Stimulated activated CD4-positive, alpha-beta T cell treated with anti-CD3 and anti-CD28 coated beads, Interleukin-15, amount 100 ng/mL, for 48 hours (primary cell): ENCODE data around the gene AKT1.

Experiments used
- DNase-seq, 2 donors: peaks; one replicate each; pipeline ENCODE4 v3.0.0-alpha.2; 2020; ENCODE audit warnings: low read depth in 2 of 2

The AKT1 gene

DNA sequence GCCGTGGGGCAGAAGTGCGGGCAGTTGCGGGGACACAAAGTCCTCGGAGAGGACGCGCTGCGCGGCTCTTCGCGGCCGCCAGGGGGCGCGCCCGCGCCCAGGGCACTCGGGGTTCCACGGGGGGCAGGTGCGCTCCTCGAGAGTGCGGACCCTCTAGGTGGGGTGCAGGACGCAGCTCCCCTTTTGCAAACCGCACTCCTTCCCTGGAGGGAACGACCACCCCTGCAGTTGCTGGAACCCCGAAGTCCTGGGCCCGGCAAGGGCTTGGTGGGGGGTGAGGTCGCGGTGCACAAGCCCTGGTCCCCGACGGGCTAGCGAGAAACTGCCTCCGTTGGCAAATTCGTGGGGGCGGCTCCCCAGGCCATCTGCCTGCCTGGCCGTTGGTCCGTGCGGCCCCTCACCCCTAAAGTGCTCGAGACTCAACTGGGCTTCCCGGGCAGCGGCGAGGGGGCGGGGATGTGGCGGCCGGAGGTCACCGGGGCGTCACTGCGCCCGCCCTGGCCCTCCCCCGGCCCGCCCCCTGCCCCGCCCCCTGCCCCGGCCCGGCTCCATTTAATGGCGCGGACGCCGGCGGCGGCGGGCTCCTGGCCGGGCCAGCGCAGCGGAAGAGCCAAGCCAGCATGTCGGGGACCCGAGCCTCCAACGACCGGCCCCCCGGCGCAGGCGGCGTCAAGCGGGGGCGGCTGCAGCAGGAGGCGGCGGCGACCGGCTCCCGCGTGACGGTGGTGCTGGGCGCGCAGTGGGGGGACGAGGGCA is 71.7 kb downstream of the AKT1 start, which contains the start of gene ADSS1:
TSS of gene ADSS1 (plus strand) at position 579 of the 756 bp plus-strand sequence. CDS start at position 621, 42 bp downstream.
- DNase-seq, result peak in 1 of 2 donors; percentile 42

DNA sequence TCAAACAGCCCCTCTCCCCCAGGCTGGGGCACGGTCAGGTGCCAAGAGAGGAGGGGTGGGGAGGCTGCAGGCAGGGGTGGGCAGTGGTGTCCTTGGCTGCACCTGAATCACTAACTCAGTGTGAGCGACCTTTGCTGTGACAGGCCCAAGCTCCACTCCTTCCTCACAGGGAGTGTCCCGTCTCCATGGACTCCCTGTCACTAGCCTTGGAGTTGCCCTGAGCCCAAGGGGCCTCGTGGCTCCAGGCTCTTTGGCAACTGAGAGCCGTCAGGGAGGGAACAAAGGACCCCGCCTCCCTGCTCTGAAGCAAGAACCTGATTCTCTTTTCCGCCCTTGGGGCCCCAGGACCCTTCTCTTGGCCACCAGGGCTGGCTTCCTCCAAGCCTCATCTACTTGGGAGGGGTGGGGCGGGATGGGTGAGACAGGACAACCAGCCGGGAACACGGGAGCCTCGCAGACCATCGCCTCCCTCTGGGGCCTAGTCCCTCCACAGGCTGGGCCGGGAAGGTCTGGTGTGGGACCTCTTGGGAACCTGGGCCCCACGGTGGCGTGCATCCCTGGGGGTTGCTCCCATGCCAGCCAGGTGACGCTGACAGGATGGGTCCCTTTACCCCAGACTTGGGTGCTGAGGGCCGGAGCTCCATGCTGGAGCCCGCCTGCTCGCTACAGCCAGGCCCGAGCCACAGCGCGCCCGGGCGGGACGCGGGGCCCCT is 72.5 kb downstream of the AKT1 start:
- no peak for DNase-seq

DNA sequence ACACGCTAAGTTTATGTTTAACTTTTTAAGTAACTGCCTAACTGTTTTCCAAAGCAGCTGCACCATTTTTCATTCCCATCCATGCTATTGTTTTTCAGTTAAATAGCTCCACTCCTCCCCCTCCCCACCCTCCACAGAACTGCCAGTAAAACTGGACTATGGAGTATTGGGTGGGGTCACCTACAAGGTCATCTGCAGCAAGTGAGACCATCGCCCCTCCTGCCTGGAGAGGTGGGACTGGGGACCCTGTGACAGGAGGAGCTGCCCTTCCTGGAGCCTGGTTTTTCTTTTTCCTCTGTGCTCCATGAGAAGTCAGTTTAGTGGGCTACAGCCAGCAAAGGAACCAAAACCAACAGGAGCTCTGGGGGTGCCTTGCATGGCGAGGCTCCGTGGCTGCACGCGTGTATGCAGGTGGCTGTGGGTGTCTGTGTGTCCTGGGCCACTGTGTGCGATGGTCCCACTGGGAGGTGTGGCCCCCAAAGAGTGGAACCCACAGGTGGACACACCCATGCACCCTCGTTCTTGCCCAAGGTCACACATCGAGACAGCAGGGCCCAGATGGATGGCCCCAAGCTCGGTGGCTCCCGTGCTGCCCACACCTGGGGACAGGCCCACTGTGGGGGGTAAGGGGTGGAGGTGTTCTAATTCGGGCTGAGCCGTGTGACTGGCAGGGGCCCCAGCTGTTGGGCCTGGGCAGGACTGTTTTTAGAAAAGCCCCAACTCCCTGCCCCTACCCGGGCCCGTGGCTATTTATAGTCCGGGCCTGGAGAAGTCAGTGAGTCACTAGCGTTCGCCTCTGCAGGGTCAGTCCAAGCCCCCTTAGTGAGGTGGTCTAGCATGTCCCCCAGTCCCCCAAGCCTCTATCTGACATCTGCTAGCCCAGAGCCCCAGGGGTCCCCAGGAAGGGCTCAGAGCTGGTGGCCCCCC is 73.8 kb downstream of the AKT1 start:
- DNase-seq, result no peak
